CD4-positive, alpha-beta T cell (primary cell): ENCODE measurements around the gene CASP7. TPM values are rescaled to one million over a fixed set of nuclear protein-coding genes. Genes with fewer than 3 reads are reported as not detected.
"Not testable (repeated sequence)": the region's sequence is repeated elsewhere in the genome, so short reads cannot be mapped to it uniquely, and the experiment has no call there.

Experiments used
- ATAC-seq: fragments of 200-7000 bp; cut with Tn5 transposase; one replicate; pipeline ENCODE4 v1.10.0; 2022; ENCODE audit warnings: mild to moderate bottlenecking; ENCODE audit not compliant: poor library complexity
- CTCF ChIA-PET: fragments of 350-600 bp; sonication (Branson Sonifier 250); formaldehyde crosslinking; loops from one replicate; lab custom pipeline; 2021; ENCODE audit warnings: antibody characterized with exemption, inconsistent platforms; lab: Charles Lee
- POLR2A ChIA-PET: fragments of 350-600 bp; sonication (Branson Sonifier 250); formaldehyde crosslinking; loops from one replicate; lab custom pipeline; 2021; ENCODE audit warnings: antibody characterized with exemption, inconsistent platforms; lab: Charles Lee
- DNase-seq, 14 experiments: peaks; one replicate each; pipeline ENCODE4 v3.0.0-alpha.2; 2013 to 2020; ENCODE audit warnings: mixed read lengths in 2 of 14
- H3K27ac ChIP-seq, 2 donors: one replicate each; pipeline versions ENCODE4 v1.5.1 to v1.7.0; 2013; ENCODE audit warnings: low read length in 2 of 2, low read depth in 1 of 2, mild to moderate bottlenecking in 1 of 2
- H3K27me3 ChIP-seq, 2 experiments: 1 replicate in 1 of 2; 2 replicates in 1 of 2; pipeline versions ENCODE4 v1.6.1 to v1.7.0; 2013; ENCODE audit warnings: low read length in 2 of 2, control low read depth in 1 of 2, mild to moderate bottlenecking in 1 of 2, moderate library complexity in 1 of 2; ENCODE audit not compliant: insufficient read depth in 2 of 2, control insufficient read depth in 1 of 2
- H3K36me3 ChIP-seq: one replicate; pipeline ENCODE4 v1.6.1; 2013; ENCODE audit warnings: low read length, control low read depth; ENCODE audit not compliant: insufficient read depth
- H3K4me1 ChIP-seq: one replicate; pipeline ENCODE4 v1.6.1; 2013; ENCODE audit warnings: low read length, control low read depth; ENCODE audit not compliant: insufficient read depth
- H3K4me3 ChIP-seq: one replicate; pipeline ENCODE4 v1.5.1; 2013; ENCODE audit warnings: mild to moderate bottlenecking, low read length, moderate library complexity
- H3K9me3 ChIP-seq, 2 experiments: 1 replicate in 1 of 2; 2 replicates in 1 of 2; pipeline versions ENCODE4 v1.6.1 to v1.7.0; 2013; ENCODE audit warnings: low read length in 2 of 2, mild to moderate bottlenecking in 2 of 2, control low read depth in 1 of 2, moderate library complexity in 1 of 2; ENCODE audit not compliant: control insufficient read depth in 1 of 2, insufficient read depth in 1 of 2
- H3K27ac Mint-ChIP-seq: one replicate; pipeline ENCODE4 v1.8.0; 2020; ENCODE audit warnings: mixed read lengths
- H3K27me3 Mint-ChIP-seq: one replicate; pipeline ENCODE4 v1.8.0; 2021; ENCODE audit warnings: mixed read lengths
- H3K36me3 Mint-ChIP-seq: one replicate; pipeline ENCODE4 v1.8.0; 2021; ENCODE audit warnings: low read depth, mixed read lengths
- H3K4me1 Mint-ChIP-seq: one replicate; pipeline ENCODE4 v1.8.0; 2021; ENCODE audit warnings: low read depth, mixed read lengths
- H3K4me3 Mint-ChIP-seq: one replicate; pipeline ENCODE4 v1.8.0; 2020; ENCODE audit warnings: mild to moderate bottlenecking, mixed read lengths
- H3K9me3 Mint-ChIP-seq: one replicate; pipeline ENCODE4 v1.8.0; 2020; ENCODE audit warnings: mixed read lengths
- intact Hi-C, 2 experiments: fragments of 100-400 bp; cut with DNase I in 1 of 2; cut with micrococcal nuclease in 1 of 2; formaldehyde crosslinking; loops; one replicate each; pipeline versions ENCODE4 v1.15.1 to v1.9.0; 2023 to 2025; cut with DNase I, micrococcal nuclease
- total RNA-seq, 174 experiments: library from RNA in 2 of 174; stranded (reverse) in 2 of 174; gene quantifications; one replicate each; pipeline ENCODE4 v1.2.3 and lab custom pipeline; 2021 to 2026
- TF ChIP-seq, protein P1 (sequence below): fragments of 200-600 bp; IDR thresholded peaks from one replicate; pipeline ENCODE4 v1.8.0; 2022; ENCODE audit warnings: antibody characterized with exemption, mild to moderate bottlenecking

Gene CASP7
- total RNA-seq, 2 experiments from 2014 or later: 8.5 to 8.6 TPM

DNA sequence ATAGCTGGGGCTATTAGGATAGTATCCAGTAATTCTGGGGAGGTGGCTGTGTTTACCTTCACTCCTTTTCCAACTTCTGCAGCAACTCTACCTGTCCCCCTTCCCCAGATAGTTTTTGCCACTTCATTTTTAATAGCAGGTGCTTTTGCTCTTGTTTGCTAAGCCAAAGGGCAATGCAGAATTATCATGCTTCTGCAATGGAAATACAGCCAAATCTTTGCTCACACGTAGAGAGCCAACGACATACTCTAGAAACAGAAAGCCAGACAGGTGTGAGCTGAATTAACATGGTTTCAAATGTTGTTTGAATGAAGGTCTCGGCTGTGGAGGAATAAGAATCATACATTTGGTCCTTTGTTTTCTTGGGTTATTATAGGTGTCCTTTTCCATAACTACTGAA lies 86.2 kb downstream of the CASP7 start:
- ATAC-seq: no peak
- TF ChIP-seq, protein P1, sequence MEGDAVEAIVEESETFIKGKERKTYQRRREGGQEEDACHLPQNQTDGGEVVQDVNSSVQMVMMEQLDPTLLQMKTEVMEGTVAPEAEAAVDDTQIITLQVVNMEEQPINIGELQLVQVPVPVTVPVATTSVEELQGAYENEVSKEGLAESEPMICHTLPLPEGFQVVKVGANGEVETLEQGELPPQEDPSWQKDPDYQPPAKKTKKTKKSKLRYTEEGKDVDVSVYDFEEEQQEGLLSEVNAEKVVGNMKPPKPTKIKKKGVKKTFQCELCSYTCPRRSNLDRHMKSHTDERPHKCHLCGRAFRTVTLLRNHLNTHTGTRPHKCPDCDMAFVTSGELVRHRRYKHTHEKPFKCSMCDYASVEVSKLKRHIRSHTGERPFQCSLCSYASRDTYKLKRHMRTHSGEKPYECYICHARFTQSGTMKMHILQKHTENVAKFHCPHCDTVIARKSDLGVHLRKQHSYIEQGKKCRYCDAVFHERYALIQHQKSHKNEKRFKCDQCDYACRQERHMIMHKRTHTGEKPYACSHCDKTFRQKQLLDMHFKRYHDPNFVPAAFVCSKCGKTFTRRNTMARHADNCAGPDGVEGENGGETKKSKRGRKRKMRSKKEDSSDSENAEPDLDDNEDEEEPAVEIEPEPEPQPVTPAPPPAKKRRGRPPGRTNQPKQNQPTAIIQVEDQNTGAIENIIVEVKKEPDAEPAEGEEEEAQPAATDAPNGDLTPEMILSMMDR: no peak
- no peak overlapping the region for H3K27ac Mint-ChIP-seq
- intact Hi-C loops: no loop called here
- ChIA-PET CTCF (interaction anchor here (1.0 kb wide), 1 partner anchor 12 kb away, joined by 3 read pairs; no protein-coding TSS in a partner anchor), POLR2A (no interaction called here)
- H3K36me3 Mint-ChIP-seq: no peaks in the 10 kb centered on the region
- Histone ChIP-seq H3K36me3 (no peaks in the 10 kb centered on the region), H3K4me3 (no peak overlapping the region), H3K4me1 (no peaks in the 10 kb centered on the region), H3K9me3 (no peaks in the 10 kb centered on the region), H3K27ac (no peak overlapping the region), H3K27me3 (peaks cover 6 to 7% of the 10 kb centered on the region in 2 experiments)
- no peaks in the 10 kb centered on the region for H3K4me1 Mint-ChIP-seq
- H3K9me3 Mint-ChIP-seq: peaks cover 6% of the 10 kb centered on the region
- no peak overlapping the region for H3K4me3 Mint-ChIP-seq
- H3K27me3 Mint-ChIP-seq: peaks cover 45% of the 10 kb centered on the region
- DNase-seq: no peak

DNA sequence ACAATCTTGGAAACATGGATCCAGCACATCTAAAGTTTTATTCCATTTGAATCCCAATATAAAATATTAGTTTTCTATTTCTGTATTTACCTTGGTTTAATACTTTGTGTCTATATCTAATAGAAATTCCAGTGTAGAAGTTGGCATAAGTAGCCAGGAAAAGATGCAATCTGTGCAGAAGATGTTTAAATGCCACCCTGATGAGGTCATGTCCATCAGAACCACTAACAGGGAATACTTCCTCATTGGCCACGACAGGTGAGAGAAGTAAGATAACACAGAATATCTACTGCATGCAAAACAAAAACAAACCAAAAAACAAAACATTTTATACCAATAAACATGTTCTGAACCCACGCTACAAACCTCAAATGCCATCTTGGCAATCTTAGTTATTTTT lies 87.5 kb downstream of the CASP7 start:
- Histone ChIP-seq H3K4me1 (no peaks in the 10 kb centered on the region), H3K27me3 (peaks cover 6 to 7% of the 10 kb centered on the region in 2 experiments), H3K9me3 (no peaks in the 10 kb centered on the region), H3K4me3 (no peak overlapping the region), H3K36me3 (no peaks in the 10 kb centered on the region), H3K27ac (no peak overlapping the region)
- Mint-ChIP-seq H3K27ac (no peak overlapping the region), H3K9me3 (peaks cover 6% of the 10 kb centered on the region), H3K4me3 (no peak overlapping the region), H3K4me1 (no peaks in the 10 kb centered on the region), H3K27me3 (peaks cover 53% of the 10 kb centered on the region), H3K36me3 (no peaks in the 10 kb centered on the region)
- ATAC-seq: no peak
- ChIA-PET CTCF (no interaction called here), POLR2A (no interaction called here)
- intact Hi-C loops: no loop called here
- TF ChIP-seq, protein P1: no peak
- DNase-seq: no peak

DNA sequence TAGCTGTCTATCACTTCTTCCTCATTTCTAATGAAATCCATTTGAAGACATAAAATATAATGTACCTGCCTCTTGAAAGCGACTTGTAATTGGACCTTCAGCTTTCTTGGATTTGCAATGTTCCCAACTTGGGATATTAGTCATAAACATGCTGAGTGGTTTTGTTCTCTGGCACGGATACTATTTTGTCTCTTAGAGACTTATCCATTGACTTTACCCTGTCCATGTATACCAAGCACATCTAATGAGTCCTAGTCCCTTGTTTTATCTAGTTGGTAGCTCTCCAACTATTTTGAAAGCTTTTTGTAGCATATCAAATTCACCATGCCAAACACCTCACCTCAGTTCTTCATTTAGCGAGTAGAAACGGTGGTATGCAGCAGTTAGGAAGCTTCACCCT lies 90.6 kb downstream of the CASP7 start:
- Mint-ChIP-seq H3K27me3 (peaks cover 48% of the 10 kb centered on the region), H3K4me1 (no peaks in the 10 kb centered on the region), H3K9me3 (no peaks in the 10 kb centered on the region), H3K36me3 (no peaks in the 10 kb centered on the region), H3K4me3 (no peak overlapping the region), H3K27ac (no peak overlapping the region)
- intact Hi-C loops: no loop called here
- DNase-seq (no peak), ATAC-seq (no peak)
- Histone ChIP-seq H3K36me3 (no peaks in the 10 kb centered on the region), H3K4me1 (no peaks in the 10 kb centered on the region), H3K27ac (no peak overlapping the region), H3K4me3 (no peak overlapping the region), H3K27me3 (peaks cover 6 to 7% of the 10 kb centered on the region in 2 experiments), H3K9me3 (no peaks in the 10 kb centered on the region)
- TF ChIP-seq, protein P1: no peak
- CTCF ChIA-PET: no interaction called here
- POLR2A ChIA-PET: no interaction called here

DNA sequence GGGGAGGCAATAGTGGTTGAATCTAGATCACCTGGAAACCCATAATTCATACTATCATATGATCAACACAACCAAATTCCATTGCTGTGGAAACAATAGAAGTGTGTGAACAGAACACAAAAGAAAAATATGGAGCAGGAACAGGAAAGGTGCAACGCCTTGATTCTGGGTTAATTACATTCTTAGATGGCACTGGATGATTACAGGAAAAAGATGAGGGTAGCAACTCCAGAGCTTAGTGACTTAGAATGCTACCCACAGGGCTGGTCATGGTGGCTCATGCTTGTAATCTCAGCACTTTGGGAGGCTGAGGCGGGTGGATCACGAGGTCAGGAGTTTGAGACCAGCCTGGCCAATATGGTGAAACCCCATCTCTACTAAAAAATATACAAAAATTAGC lies 91.4 kb downstream of the CASP7 start:
- H3K27ac Mint-ChIP-seq, ATAC-seq, H3K4me1 Mint-ChIP-seq, POLR2A ChIA-PET, H3K4me3 Mint-ChIP-seq, H3K27ac ChIP-seq, H3K9me3 ChIP-seq, H3K9me3 Mint-ChIP-seq, DNase-seq, H3K36me3 Mint-ChIP-seq, H3K36me3 ChIP-seq, H3K27me3 ChIP-seq, H3K4me3 ChIP-seq, intact Hi-C loops, H3K4me1 ChIP-seq: not testable (repeated sequence)
- CTCF ChIA-PET: interaction anchor here (0.7 kb wide), 1 partner anchor 114 kb away, joined by 3 read pairs; no protein-coding TSS in a partner anchor
- H3K27me3 Mint-ChIP-seq: peaks cover 49% of the 10 kb centered on the region
